ENCODE data around the gene TMEM217.

TMEM217 gene

GRCh38 chr6:37168163-37168758, 89.7 kb downstream of the TMEM217 start:
- no peak for DNase-seq (ENCODE audit: low read depth)

- no peak for DNase-seq (ENCODE audit: low read depth)
These were observed 95.2 kb downstream of the TMEM217 start for GRCh38 chr6:37162740-37163139.
